Motor neuron (in vitro differentiated cells): Measurements from ENCODE around the gene RIMOC1. TPM values are rescaled to one million over a fixed set of nuclear protein-coding genes. Genes with fewer than 3 reads are reported as not detected.

Experiments used
- ATAC-seq, 8 experiments: fragments of 200-7000 bp; cut with Tn5 transposase; replicated peaks in 6 of 8; 2 replicates each; pipeline ENCODE4 v1.8.0; 2021; ENCODE audit warnings: mild to moderate bottlenecking in 8 of 8, moderate library complexity in 8 of 8
- H3K27ac ChIP-seq, 2 donors: fragments of 250-450 bp; sonication (Bioruptor Pico); 2 replicates each; pipeline ENCODE4 v1.9.0; 2021; ENCODE audit warnings: antibody characterized with exemption in 2 of 2, mild to moderate bottlenecking in 2 of 2, moderate library complexity in 1 of 2
- H3K4me1 ChIP-seq, 2 donors: fragments of 250-450 bp; sonication (Bioruptor Pico); replicated peaks in 1 of 2; 2 replicates each; pipeline ENCODE4 v1.6.1; 2021; ENCODE audit warnings: antibody characterized with exemption in 2 of 2, mild to moderate bottlenecking in 2 of 2, moderate library complexity in 1 of 2
- H3K4me3 ChIP-seq, 5 donors: fragments of 250-450 bp; sonication (Bioruptor Pico); 2 replicates each; pipeline ENCODE4 v1.9.0; 2021; ENCODE audit warnings: antibody characterized with exemption in 5 of 5, mild to moderate bottlenecking in 5 of 5, moderate library complexity in 4 of 5
- WGBS, 10 experiments: fragments of 450-650 bp; shearing (Covaris generic); methylation state at CpG; one replicate each; pipeline ENCODE4 v1.0.0; 2022; 5-methylcytosine and 5-hydroxymethylcytosine counted together
- in situ Hi-C, 9 experiments: fragments of 400-800 bp; cut with MboI; loops; one replicate each; pipeline ENCODE4 v1.15.0; 2021; ENCODE audit warnings: low sequenced_read_pairs in 9 of 9, low pct_unique_long_range_greater_than_20kb in 2 of 9; ENCODE audit not compliant: unreplicated experiment in 9 of 9
- total RNA-seq, 8 experiments: library from RNA; unstranded; fragments of 300-600 nt; gene quantifications; 2 replicates each; pipeline versions ENCODE4 v1.2.3 to v1.2.4, GENCODE V29; 2022

RIMOC1 gene
- total RNA-seq = 10 to 100 TPM; 13.1 to 31.4 (median 23.2) TPM

GRCh38 chr5:41903892-41904799 is at the start of gene RIMOC1:
TSS of gene RIMOC1 (plus strand) at chr5:41904344. CDS start at chr5:41904368, 24 bp downstream.
- peaks cover 8 to 11% of the 10 kb centered on the region in 2 donors for H3K4me1 ChIP-seq
- H3K27ac ChIP-seq = peak within 1 kb of the TSS; percentile 15 to 77
- in situ Hi-C loops = no loop called here
- 0 to 7% (median 0%) methylated on average over 1 to 31 of the region's 55 CpGs; no CpG with 5 or more reads in 1 of the 10 experiments for WGBS, 10 experiments
- peak; percentile 95 to 98 (median 98) for ATAC-seq
- peak within 1 kb of the TSS; percentile 46 to 81 (median 77) for H3K4me3 ChIP-seq

- ATAC-seq = peak; percentile 78 to 93 (median 86)
- in situ Hi-C loops = loop anchor here in 6 of 9 experiments (10.0 to 25.0 kb wide), 4 partner anchors 198 to 908 kb away; partner anchors contain the start of gene CCDC152 (in 3 of the 6)
- no peak overlapping the region for H3K4me3 ChIP-seq
- WGBS, 10 experiments = 0 to 57% (median 41%) methylated on average over 1 to 4 of the region's 5 CpGs; no CpG with 5 or more reads in 3 of the 10 experiments
- no peaks in the 10 kb centered on the region for H3K4me1 ChIP-seq
- H3K27ac ChIP-seq = no peak overlapping the region
Observed at GRCh38 chr5:41856644-41857491, 47.3 kb upstream of the RIMOC1 start.

GRCh38 chr5:41857989-41858388 is 46.2 kb upstream of the RIMOC1 start:
- Histone ChIP-seq H3K4me1 (no peaks in the 10 kb centered on the region), H3K27ac (no peak overlapping the region), H3K4me3 (no peak overlapping the region)
- in situ Hi-C loops = loop anchor here in 6 of 9 experiments (10.0 to 25.0 kb wide), 4 partner anchors 197 to 907 kb away; partner anchors contain the start of gene CCDC152 (in 3 of the 6)
- ATAC-seq = no peak
- 44 to 100% (median 83%) methylated on average over 1 of the region's 1 CpG; no CpG with 5 or more reads in 3 of the 10 experiments for WGBS, 10 experiments

- 40 to 100% (median 94%) methylated on average over 1 to 2 of the region's 2 CpGs; no CpG with 5 or more reads in 3 of the 10 experiments for WGBS, 10 experiments
- in situ Hi-C loops = loop anchor here in 6 of 9 experiments (10.0 to 25.0 kb wide), 4 partner anchors 196 to 906 kb away; partner anchors contain the start of gene CCDC152 (in 3 of the 6)
- ATAC-seq = no peak
Observed at GRCh38 chr5:41858890-41859289, 45.3 kb upstream of the RIMOC1 start.

GRCh38 chr5:41863871-41864486 is 40.2 kb upstream of the RIMOC1 start:
- peaks cover 0 to 5% of the 10 kb centered on the region in 2 donors for H3K4me1 ChIP-seq
- peak in 5 of 8 experiments; percentile 25 to 80 (median 46) for ATAC-seq
- H3K4me3 ChIP-seq = no peak overlapping the region
- no peak overlapping the region for H3K27ac ChIP-seq
- in situ Hi-C loops = loop anchor here in 4 of 9 experiments (25.0 kb wide), 2 partner anchors 198 to 898 kb away; partner anchors contain the start of gene CCDC152 (in 3 of the 4)

More at GRCh38 chr5:41858890-41859289, 45.3 kb upstream of the RIMOC1 start:
- no peaks in the 10 kb centered on the region for H3K4me1 ChIP-seq
- H3K4me3 ChIP-seq = no peak overlapping the region
- no peak overlapping the region for H3K27ac ChIP-seq

GRCh38 chr5:41869151-41869723 is 34.9 kb upstream of the RIMOC1 start:
- 0 to 18% (median 7%) methylated on average over 2 to 20 of the region's 28 CpGs; no CpG with 5 or more reads in 4 of the 10 experiments for WGBS, 10 experiments
- in situ Hi-C loops = loop anchor here in 4 of 9 experiments (25.0 kb wide), 2 partner anchors 193 to 893 kb away; partner anchors contain the start of gene CCDC152 (in 3 of the 4)
- Histone ChIP-seq H3K4me3 (peak overlapping the region; percentile 58 to 87 (median 71)), H3K4me1 (peaks cover 4 to 10% of the 10 kb centered on the region in 2 donors), H3K27ac (peak overlapping the region; percentile 59 to 86)
- peak; percentile 2 to 27 (median 14) for ATAC-seq

- ATAC-seq = peak; percentile 82 to 90 (median 88)
- in situ Hi-C loops = loop anchor here in 4 of 9 experiments (25.0 kb wide), 2 partner anchors 192 to 892 kb away; partner anchors contain the start of gene CCDC152 (in 3 of the 4)
- Histone ChIP-seq H3K27ac (peak within 1 kb of the TSS; percentile 59 to 86), H3K4me3 (peak within 1 kb of the TSS; percentile 58 to 87 (median 71)), H3K4me1 (peaks cover 4 to 10% of the 10 kb centered on the region in 2 donors)
- 0 to 13% (median 0%) methylated on average over 1 to 22 of the region's 82 CpGs; no CpG with 5 or more reads in 2 of the 10 experiments for WGBS, 10 experiments
Observed at GRCh38 chr5:41869724-41870626, 34.2 kb upstream of the RIMOC1 start, which contains the start of gene OXCT1. TSS of gene OXCT1 (minus strand) at chr5:41870425. CDS start at chr5:41870358, 67 bp downstream.

- in situ Hi-C loops = loop anchor here in 4 of 9 experiments (25.0 kb wide), 2 partner anchors 192 to 892 kb away; partner anchors contain the start of gene CCDC152 (in 3 of the 4)
- no CpG with 5 or more reads among the region's 16 CpGs for WGBS, 10 experiments
Observed at GRCh38 chr5:41870627-41871048, 33.5 kb upstream of the RIMOC1 start.

GRCh38 chr5:41871852-41872251 is 32.3 kb upstream of the RIMOC1 start:
- no peak overlapping the region for H3K4me3 ChIP-seq
- peaks cover 4 to 10% of the 10 kb centered on the region in 2 donors for H3K4me1 ChIP-seq
- no peak overlapping the region for H3K27ac ChIP-seq
- 50 to 100% (median 94%) methylated on average over 1 to 2 of the region's 2 CpGs; no CpG with 5 or more reads in 2 of the 10 experiments for WGBS, 10 experiments
- no peak for ATAC-seq
- in situ Hi-C loops = loop anchor here in 4 of 9 experiments (25.0 kb wide), 2 partner anchors 190 to 890 kb away; partner anchors contain the start of gene CCDC152 (in 3 of the 4)

More at GRCh38 chr5:41870627-41871048, 33.5 kb upstream of the RIMOC1 start:
- peak overlapping the region; percentile 58 to 87 (median 71) for H3K4me3 ChIP-seq
- peak in 1 of 8 experiments; percentile 54 for ATAC-seq
- peaks cover 4 to 10% of the 10 kb centered on the region in 2 donors for H3K4me1 ChIP-seq
- peak overlapping the region; percentile 59 to 86 for H3K27ac ChIP-seq

- no peak overlapping the region for H3K4me3 ChIP-seq
- no peak overlapping the region for H3K27ac ChIP-seq
- in situ Hi-C loops = loop anchor here in 4 of 9 experiments (25.0 kb wide), 2 partner anchors 188 to 888 kb away; partner anchors contain the start of gene CCDC152 (in 3 of the 4)
- H3K4me1 ChIP-seq = peaks cover 4% of the 10 kb centered on the region in 2 donors
- ATAC-seq = no peak
Observed at GRCh38 chr5:41874512-41875060, 29.6 kb upstream of the RIMOC1 start.
